ENCODE data around the gene NDUFS3.

NDUFS3 gene

GRCh38 chr11:47564933-47565339 lies 13.9 kb upstream of the NDUFS3 start:
- H3K27ac ChIP-seq = peak overlapping the region; percentile 84

DNA sequence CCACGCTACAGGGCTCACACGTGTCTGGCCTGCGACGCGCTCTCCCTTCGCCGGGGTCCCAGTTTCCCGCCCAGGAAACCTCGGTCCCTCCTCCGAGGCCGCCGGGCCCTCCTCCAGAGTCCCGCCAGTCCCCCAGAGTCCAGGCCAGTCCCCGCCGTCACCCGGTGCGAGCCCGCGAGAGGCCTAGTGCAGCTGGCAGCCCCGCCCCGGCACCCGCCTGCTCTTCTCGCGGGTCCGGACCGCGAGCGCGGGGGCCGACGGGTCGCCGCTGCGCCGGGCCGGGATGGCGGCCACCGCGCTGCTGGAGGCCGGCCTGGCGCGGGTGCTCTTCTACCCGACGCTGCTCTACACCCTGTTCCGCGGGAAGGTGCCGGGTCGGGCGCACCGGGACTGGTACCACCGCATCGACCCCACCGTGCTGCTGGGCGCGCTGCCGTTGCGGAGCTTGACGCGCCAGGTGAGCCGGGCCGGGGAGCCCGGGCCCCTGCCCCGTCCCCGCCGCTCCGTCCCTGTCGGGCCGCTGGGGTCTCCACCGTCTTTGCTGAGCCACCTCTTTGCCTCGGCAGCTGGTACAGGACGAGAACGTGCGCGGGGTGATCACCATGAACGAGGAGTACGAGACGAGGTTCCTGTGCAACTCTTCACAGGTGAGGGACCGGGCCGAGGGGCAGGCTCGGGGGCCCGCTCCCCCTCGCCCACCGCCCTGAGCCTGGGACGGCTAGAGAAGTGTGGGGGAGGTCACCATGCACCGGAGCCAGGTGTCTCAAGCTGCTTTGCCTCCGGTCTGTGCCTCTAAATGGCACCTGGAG lies 13.3 kb upstream of the NDUFS3 start, which contains the start of gene PTPMT1:
Gene PTPMT1 (plus strand): TSS at position 260 of the 809 bp plus-strand sequence. CDS start 24 bp downstream, at position 284.
- TF ChIP-seq, protein P1, sequence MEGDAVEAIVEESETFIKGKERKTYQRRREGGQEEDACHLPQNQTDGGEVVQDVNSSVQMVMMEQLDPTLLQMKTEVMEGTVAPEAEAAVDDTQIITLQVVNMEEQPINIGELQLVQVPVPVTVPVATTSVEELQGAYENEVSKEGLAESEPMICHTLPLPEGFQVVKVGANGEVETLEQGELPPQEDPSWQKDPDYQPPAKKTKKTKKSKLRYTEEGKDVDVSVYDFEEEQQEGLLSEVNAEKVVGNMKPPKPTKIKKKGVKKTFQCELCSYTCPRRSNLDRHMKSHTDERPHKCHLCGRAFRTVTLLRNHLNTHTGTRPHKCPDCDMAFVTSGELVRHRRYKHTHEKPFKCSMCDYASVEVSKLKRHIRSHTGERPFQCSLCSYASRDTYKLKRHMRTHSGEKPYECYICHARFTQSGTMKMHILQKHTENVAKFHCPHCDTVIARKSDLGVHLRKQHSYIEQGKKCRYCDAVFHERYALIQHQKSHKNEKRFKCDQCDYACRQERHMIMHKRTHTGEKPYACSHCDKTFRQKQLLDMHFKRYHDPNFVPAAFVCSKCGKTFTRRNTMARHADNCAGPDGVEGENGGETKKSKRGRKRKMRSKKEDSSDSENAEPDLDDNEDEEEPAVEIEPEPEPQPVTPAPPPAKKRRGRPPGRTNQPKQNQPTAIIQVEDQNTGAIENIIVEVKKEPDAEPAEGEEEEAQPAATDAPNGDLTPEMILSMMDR (IDR thresholded peaks at IDR 0.05) = no peak
- TF ChIP-seq ZFX (IDR thresholded peaks at IDR 0.05; ENCODE audit: borderline replicate concordance) = peak; percentile 45; the same call in 1 of the 2 replicates
- peak within 1 kb of the TSS; percentile 84 for H3K27ac ChIP-seq

More at GRCh38 chr11:47564933-47565339, 13.9 kb upstream of the NDUFS3 start:
- no peak for TF ChIP-seq ZFX (IDR thresholded peaks at IDR 0.05; ENCODE audit: borderline replicate concordance)
- TF ChIP-seq, protein P1 (IDR thresholded peaks at IDR 0.05) = no peak

- TF ChIP-seq, protein P1 (IDR thresholded peaks at IDR 0.05) = no peak
- TF ChIP-seq ZFX (IDR thresholded peaks at IDR 0.05; ENCODE audit: borderline replicate concordance) = no peak
- peak overlapping the region; percentile 84 for H3K27ac ChIP-seq
Measured at GRCh38 chr11:47566149-47566698, 12.7 kb upstream of the NDUFS3 start.

DNA sequence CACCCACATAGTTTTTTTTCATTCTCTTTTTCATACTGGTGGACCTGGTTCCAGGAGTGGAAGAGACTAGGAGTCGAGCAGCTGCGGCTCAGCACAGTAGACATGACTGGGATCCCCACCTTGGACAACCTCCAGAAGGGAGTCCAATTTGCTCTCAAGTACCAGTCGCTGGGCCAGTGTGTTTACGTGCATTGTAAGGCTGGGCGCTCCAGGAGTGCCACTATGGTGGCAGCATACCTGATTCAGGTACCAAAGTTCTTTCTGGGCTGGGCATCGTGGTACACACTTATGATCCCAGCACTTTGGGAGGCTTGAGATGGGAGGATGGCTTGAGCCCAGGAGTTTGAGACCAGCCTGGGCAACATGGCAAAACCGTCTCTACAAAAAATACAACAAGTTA lies 9.2 kb upstream of the NDUFS3 start:
- TF ChIP-seq, protein P1 (IDR thresholded peaks at IDR 0.05) = no peak
- no peak for TF ChIP-seq ZFX (IDR thresholded peaks at IDR 0.05; ENCODE audit: borderline replicate concordance)
- no peak overlapping the region for H3K27ac ChIP-seq

- TF ChIP-seq ZFX (IDR thresholded peaks at IDR 0.05; ENCODE audit: borderline replicate concordance) = no peak
- TF ChIP-seq, protein P1 (IDR thresholded peaks at IDR 0.05) = no peak
- H3K27ac ChIP-seq = no peak overlapping the region
Measured at GRCh38 chr11:47570651-47571356, 8.1 kb upstream of the NDUFS3 start.

- no peak overlapping the region for H3K27ac ChIP-seq
- no peak for TF ChIP-seq ZFX (IDR thresholded peaks at IDR 0.05; ENCODE audit: borderline replicate concordance)
- TF ChIP-seq, protein P1 (IDR thresholded peaks at IDR 0.05) = no peak
Measured at GRCh38 chr11:47571357-47571729, 7.5 kb upstream of the NDUFS3 start.
